ENCODE data around the gene TAB2.
A peak's percentile ranks its signal among the peaks of the same experiment; 100 is the strongest.
"Not testable (repeated sequence)": the region's sequence is repeated elsewhere in the genome, so short reads cannot be mapped to it uniquely, and the experiment has no call there.

TAB2 gene

GRCh38 chr6:149423964-149424440 lies 106.5 kb downstream of the TAB2 start:
- DNase-seq = peak; percentile 36

GRCh38 chr6:149425224-149425623 lies 107.7 kb downstream of the TAB2 start:
- DNase-seq = no peak

- no peak for DNase-seq
Observed at GRCh38 chr6:149425754-149426153, 108.2 kb downstream of the TAB2 start.

- DNase-seq = no peak
Observed at GRCh38 chr6:149428606-149429005, 111.1 kb downstream of the TAB2 start.

GRCh38 chr6:149429427-149430360 lies 112.2 kb downstream of the TAB2 start:
- no peak for DNase-seq

- DNase-seq = peak; percentile 91
Observed at GRCh38 chr6:149431905-149432775, 114.6 kb downstream of the TAB2 start.

- DNase-seq = no peak
Observed at GRCh38 chr6:149433405-149433804, 115.9 kb downstream of the TAB2 start.

- no peak for DNase-seq
Observed at GRCh38 chr6:149433881-149434280, 116.4 kb downstream of the TAB2 start.

GRCh38 chr6:149435919-149436586 lies 118.5 kb downstream of the TAB2 start:
- DNase-seq = no peak

- no peak for DNase-seq
Observed at GRCh38 chr6:149436647-149437046, 119.1 kb downstream of the TAB2 start.

GRCh38 chr6:149437212-149437611 lies 119.7 kb downstream of the TAB2 start:
- no peak for DNase-seq

- no peak for DNase-seq
Observed at GRCh38 chr6:149438855-149439254, 121.3 kb downstream of the TAB2 start.

- no peak for DNase-seq
Observed at GRCh38 chr6:149439626-149440025, 122.1 kb downstream of the TAB2 start.

GRCh38 chr6:149440735-149441671 lies 123.5 kb downstream of the TAB2 start:
- no peak for DNase-seq

GRCh38 chr6:149441740-149442139 lies 124.2 kb downstream of the TAB2 start:
- no peak for DNase-seq

- DNase-seq = no peak
Observed at GRCh38 chr6:149443411-149444181, 126.1 kb downstream of the TAB2 start.

GRCh38 chr6:149444360-149445094 lies 127.0 kb downstream of the TAB2 start:
- not testable (repeated sequence) for DNase-seq

- peak; percentile 44 for DNase-seq
Observed at GRCh38 chr6:149445095-149445466, 127.6 kb downstream of the TAB2 start.

- no peak for DNase-seq
Observed at GRCh38 chr6:149445573-149445972, 128.1 kb downstream of the TAB2 start.

GRCh38 chr6:149446791-149447376 lies 129.4 kb downstream of the TAB2 start:
- no peak for DNase-seq

Measured in NCI-H146 (cell line).